ENCODE measurements around the gene PON2.

GRCh38 chr7:95436407-95436806, 1.6 kb upstream of the PON2 start:
- TF ChIP-seq CTCF (IDR thresholded peaks at IDR 0.05; ENCODE audit: insufficient read depth, low read length, poor library complexity, severe bottlenecking) (no peak), EZH2phosphoT487 (conservative IDR thresholded peaks at IDR 0.05; ENCODE audit: low read length) (no peak)
